Measurements from ENCODE around the gene ATMIN.

Gene ATMIN, protein sequence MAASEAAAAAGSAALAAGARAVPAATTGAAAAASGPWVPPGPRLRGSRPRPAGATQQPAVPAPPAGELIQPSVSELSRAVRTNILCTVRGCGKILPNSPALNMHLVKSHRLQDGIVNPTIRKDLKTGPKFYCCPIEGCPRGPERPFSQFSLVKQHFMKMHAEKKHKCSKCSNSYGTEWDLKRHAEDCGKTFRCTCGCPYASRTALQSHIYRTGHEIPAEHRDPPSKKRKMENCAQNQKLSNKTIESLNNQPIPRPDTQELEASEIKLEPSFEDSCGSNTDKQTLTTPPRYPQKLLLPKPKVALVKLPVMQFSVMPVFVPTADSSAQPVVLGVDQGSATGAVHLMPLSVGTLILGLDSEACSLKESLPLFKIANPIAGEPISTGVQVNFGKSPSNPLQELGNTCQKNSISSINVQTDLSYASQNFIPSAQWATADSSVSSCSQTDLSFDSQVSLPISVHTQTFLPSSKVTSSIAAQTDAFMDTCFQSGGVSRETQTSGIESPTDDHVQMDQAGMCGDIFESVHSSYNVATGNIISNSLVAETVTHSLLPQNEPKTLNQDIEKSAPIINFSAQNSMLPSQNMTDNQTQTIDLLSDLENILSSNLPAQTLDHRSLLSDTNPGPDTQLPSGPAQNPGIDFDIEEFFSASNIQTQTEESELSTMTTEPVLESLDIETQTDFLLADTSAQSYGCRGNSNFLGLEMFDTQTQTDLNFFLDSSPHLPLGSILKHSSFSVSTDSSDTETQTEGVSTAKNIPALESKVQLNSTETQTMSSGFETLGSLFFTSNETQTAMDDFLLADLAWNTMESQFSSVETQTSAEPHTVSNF

DNA sequence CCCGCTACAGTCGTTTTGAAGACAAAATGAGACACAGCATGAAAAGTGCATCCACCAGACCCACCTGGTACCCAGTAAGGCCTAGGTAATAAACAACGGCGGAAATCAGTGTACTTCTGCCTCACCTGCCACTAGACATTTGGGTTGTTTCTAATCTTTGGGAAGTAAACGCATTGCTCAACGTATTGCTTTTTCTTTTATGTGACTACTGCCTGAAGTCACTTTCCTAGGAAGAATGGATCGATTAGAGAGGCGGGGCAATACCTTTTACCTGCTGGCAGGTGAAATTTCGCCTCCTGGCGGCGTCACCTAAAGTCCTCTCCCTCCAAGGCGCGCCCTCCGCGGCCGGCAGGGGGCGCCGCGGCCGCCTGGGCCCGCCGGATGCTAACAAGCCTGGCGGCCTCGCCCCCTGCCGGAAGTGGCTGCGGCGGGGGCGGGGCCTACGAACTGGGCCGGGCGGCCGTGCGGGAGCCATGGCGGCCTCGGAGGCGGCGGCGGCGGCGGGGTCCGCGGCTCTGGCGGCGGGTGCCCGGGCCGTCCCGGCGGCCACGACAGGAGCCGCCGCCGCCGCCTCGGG, at the start of gene ATMIN:
TSS of gene ATMIN (plus strand) at position 445 of the 577 bp plus-strand sequence. CDS start at position 474, 29 bp downstream.
- Mint-ChIP-seq H3K36me3 (ENCODE audit: low read depth) (peaks cover 18% of the 10 kb centered on the region), H3K9me3 (no peaks in the 10 kb centered on the region), H3K4me1 (ENCODE audit: low read depth) (peaks cover 19% of the 10 kb centered on the region), H3K27me3 (ENCODE audit: low read depth) (no peaks in the 10 kb centered on the region), H3K27ac (peak within 1 kb of the TSS; percentile 49), H3K4me3 (peak within 1 kb of the TSS; percentile 82)

DNA sequence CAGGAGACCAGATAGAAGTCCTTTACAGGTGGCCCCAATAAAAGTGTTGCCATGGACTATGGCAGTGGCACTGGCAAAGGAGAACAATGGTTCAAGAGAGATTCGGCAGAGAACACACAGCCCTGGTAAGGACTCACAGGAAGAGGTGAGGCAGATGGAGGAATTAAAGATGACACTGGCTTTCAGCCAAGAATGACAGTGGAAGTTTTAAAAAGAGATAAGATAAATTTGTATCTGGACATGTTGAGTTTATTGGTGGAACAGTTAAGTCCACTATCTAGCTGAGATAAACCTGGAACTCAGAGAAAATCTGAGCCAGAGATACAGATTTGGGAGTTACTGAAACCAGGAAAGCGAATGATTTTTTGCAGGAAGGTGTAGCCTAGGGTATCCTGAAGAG, 49.1 kb upstream of the ATMIN start:
- no peaks in the 10 kb centered on the region for H3K9me3 Mint-ChIP-seq
- H3K27me3 Mint-ChIP-seq (ENCODE audit: low read depth) = no peaks in the 10 kb centered on the region
- peaks cover 16% of the 10 kb centered on the region for H3K36me3 Mint-ChIP-seq (ENCODE audit: low read depth)
- H3K27ac Mint-ChIP-seq = peak overlapping the region; percentile 22
- H3K4me3 Mint-ChIP-seq = no peak overlapping the region
- peaks cover 20% of the 10 kb centered on the region for H3K4me1 Mint-ChIP-seq (ENCODE audit: low read depth)

DNA sequence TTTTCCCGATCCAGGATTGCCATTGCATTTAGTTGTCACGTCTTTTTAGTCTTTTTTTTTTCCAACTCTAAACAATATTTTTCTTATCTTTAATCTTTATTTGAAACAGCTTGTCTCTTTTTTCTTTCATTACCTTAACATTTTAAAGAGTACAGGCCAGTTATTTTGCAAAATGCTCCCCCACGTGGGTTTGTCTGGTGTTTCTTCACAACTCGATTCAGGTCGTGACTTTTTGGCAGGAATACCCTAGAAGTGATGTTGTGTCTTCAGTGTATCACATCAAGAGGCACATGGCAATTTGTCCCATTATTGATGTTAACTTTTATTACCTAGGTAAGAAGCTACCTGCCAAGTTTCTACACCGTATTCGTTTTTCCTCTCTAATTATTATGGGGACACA, 46.9 kb upstream of the ATMIN start:
- Mint-ChIP-seq H3K9me3 (no peaks in the 10 kb centered on the region), H3K4me1 (ENCODE audit: low read depth) (peaks cover 28% of the 10 kb centered on the region), H3K36me3 (ENCODE audit: low read depth) (peaks cover 24% of the 10 kb centered on the region), H3K27me3 (ENCODE audit: low read depth) (no peaks in the 10 kb centered on the region), H3K27ac (no peak overlapping the region), H3K4me3 (no peak overlapping the region)

DNA sequence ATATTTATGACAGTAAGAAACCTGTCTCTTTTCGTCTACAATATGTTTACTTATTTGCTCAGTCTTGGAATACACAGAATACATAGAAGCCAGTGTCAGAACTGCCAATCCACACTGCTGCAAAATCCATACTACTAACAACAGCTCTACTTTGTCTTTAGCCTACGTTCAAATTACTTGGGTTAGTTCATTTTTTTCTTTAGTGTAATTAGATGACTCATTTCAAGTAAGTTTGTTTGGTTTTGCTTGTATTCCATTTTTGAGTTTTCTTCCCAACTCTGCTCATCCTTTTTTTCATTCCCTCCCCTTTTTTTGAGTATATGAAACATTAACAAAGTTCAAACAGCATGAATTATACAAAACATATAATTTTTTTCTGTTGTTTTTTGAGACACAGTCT, 45.8 kb upstream of the ATMIN start:
- H3K27ac Mint-ChIP-seq = no peak overlapping the region
- H3K4me3 Mint-ChIP-seq = no peak overlapping the region
- H3K36me3 Mint-ChIP-seq (ENCODE audit: low read depth) = peaks cover 29% of the 10 kb centered on the region
- no peaks in the 10 kb centered on the region for H3K27me3 Mint-ChIP-seq (ENCODE audit: low read depth)
- H3K9me3 Mint-ChIP-seq = no peaks in the 10 kb centered on the region
- peaks cover 35% of the 10 kb centered on the region for H3K4me1 Mint-ChIP-seq (ENCODE audit: low read depth)

DNA sequence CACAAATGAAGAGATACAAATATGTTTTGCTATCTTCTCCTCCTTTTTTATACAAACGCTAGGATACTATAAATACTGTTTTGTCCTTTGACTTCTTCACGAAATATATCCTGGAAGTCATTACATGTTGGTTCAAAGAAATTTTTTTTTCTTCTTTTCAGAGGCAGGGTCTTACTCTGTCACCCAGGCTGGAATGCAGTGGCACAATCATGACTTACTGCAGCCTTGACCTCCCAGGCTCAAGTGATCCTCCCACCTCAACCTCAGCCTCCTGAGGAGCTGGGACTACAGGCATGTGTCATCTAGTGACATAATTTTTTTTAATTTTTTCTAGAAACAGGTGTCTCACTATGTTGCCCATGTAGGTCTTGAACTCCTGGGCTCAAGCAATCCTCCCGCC, 45.1 kb upstream of the ATMIN start:
- no peak overlapping the region for H3K27ac Mint-ChIP-seq
- H3K4me3 Mint-ChIP-seq = no peak overlapping the region
- H3K36me3 Mint-ChIP-seq (ENCODE audit: low read depth) = peaks cover 29% of the 10 kb centered on the region
- H3K4me1 Mint-ChIP-seq (ENCODE audit: low read depth) = peaks cover 34% of the 10 kb centered on the region
- H3K27me3 Mint-ChIP-seq (ENCODE audit: low read depth) = no peaks in the 10 kb centered on the region
- H3K9me3 Mint-ChIP-seq = no peaks in the 10 kb centered on the region

DNA sequence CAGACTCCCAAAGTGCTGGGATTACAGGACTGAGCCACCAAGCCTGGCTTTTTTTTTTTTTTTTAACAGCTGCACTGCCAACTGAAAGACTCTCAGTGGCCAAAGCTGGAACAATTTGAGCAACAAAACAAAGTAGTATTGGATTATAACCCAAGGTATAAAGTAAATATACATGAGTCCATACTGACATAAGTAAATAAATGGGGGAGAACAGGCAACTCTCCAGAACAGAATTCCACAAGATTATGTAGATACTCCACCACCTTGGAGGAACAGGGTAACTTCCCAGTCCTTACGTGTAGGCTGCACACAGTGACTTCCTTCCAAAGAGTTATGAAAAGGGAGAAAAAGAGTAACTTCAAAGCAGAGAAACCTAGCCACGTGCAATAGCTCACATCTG, 44.7 kb upstream of the ATMIN start:
- Mint-ChIP-seq H3K4me1 (ENCODE audit: low read depth) (peaks cover 33% of the 10 kb centered on the region), H3K9me3 (no peaks in the 10 kb centered on the region), H3K36me3 (ENCODE audit: low read depth) (peaks cover 29% of the 10 kb centered on the region), H3K27me3 (ENCODE audit: low read depth) (no peaks in the 10 kb centered on the region), H3K27ac (no peak overlapping the region), H3K4me3 (no peak overlapping the region)

DNA sequence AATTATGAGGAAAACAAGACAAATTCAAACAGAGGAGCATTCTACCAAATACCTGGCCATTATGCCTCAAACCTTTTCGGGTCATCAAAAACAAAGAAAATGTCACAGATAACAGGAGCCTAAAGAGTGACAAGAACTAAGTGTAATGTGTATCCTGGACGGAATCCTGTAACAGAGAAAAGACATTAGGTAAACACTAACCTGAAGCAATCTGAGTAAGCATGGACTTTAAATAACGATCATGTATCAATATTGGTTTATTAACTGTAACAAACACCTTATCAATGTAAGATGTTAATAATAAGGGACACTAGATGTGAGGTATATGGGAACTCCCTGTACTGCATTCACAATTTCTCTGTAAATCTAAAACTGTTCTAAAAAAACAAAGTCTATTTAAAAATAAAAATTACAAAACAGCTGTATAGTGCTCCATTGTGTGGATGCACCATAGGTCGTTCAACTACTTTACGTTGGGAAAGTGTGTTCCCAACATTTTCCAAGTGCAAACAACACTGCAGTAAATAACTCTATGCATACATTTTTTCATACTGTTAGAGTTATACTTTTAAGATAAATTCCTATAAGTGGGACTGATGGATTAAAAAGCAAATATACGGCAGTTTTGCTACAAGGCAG, 43.7 kb upstream of the ATMIN start:
- no peak overlapping the region for H3K4me3 Mint-ChIP-seq
- H3K27me3 Mint-ChIP-seq (ENCODE audit: low read depth) = no peaks in the 10 kb centered on the region
- H3K27ac Mint-ChIP-seq = no peak overlapping the region
- H3K9me3 Mint-ChIP-seq = no peaks in the 10 kb centered on the region
- H3K4me1 Mint-ChIP-seq (ENCODE audit: low read depth) = peaks cover 32% of the 10 kb centered on the region
- peaks cover 24% of the 10 kb centered on the region for H3K36me3 Mint-ChIP-seq (ENCODE audit: low read depth)

DNA sequence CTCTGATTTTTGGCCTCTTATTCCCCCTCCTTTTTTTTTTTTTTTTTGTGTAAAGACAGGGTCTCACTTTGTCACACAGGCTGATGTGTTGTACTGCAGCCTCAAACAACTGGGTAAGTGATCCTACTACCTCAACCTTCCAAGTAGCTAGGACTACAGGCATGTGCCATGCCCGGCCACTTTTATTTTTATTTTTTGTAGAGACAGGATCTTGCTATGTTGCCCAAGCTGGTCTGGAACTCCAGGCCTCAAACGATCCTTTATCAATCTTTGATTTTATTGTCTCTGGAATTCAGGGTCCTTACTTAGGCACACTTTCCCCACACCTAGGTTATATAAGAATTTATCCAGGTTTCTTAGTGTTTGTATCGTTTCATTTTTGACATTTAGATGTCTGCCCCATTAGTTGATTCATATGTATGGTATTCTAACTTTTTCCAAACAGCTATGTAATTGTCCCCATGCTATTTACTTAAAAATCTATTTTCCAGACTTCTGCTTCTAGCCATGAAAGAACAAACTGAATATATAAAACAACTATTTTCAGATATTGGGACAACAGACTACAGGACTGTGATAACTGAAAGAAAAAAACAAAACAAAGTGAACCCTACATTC, 42.9 kb upstream of the ATMIN start:
- H3K36me3 Mint-ChIP-seq (ENCODE audit: low read depth) = peaks cover 21% of the 10 kb centered on the region
- H3K4me1 Mint-ChIP-seq (ENCODE audit: low read depth) = peaks cover 32% of the 10 kb centered on the region
- H3K9me3 Mint-ChIP-seq = no peaks in the 10 kb centered on the region
- H3K27me3 Mint-ChIP-seq (ENCODE audit: low read depth) = no peaks in the 10 kb centered on the region
- H3K4me3 Mint-ChIP-seq = no peak overlapping the region
- peak overlapping the region; percentile 27 for H3K27ac Mint-ChIP-seq

DNA sequence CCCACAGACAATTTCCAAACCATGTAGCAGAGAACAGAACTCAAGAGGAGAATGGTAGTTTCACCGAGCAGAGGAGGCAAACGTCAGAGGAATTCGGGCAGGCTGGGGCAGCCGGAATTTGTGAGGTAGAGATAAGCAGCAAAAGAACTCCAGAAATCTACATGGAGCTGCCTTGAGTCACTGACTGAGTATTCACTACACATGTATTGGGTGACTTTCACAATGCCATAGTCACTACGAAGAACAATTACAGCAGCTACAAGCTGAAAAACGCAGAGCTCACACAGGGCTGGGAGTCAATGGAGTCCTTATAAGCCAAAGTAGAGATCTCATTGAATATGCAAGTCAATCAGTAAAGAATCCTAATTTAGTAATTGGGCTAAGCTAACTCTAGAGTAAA, 42.3 kb upstream of the ATMIN start:
- H3K4me3 Mint-ChIP-seq = no peak overlapping the region
- no peaks in the 10 kb centered on the region for H3K27me3 Mint-ChIP-seq (ENCODE audit: low read depth)
- H3K27ac Mint-ChIP-seq = peak overlapping the region; percentile 27
- H3K9me3 Mint-ChIP-seq = no peaks in the 10 kb centered on the region
- peaks cover 35% of the 10 kb centered on the region for H3K4me1 Mint-ChIP-seq (ENCODE audit: low read depth)
- peaks cover 21% of the 10 kb centered on the region for H3K36me3 Mint-ChIP-seq (ENCODE audit: low read depth)

DNA sequence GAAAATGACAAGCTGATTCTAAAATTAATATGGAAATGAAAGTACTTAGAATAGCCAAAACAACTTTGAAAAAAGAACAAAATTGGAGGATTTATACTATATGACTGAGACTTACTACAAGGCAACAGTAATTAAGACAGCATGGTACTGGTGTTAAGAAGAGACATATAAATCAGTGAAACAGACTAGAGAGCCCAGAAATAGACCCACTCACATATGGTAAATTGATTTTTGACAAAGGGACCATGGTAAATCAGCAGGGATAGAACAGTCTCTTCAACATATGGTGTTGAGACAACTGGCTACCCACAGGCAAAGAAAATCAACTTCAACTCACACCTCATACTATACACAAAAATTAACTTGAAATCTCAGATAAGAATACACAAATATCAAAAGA, 41.8 kb upstream of the ATMIN start:
- Mint-ChIP-seq H3K4me1 (ENCODE audit: low read depth) (peaks cover 39% of the 10 kb centered on the region), H3K27me3 (ENCODE audit: low read depth) (no peaks in the 10 kb centered on the region), H3K4me3 (no peak overlapping the region), H3K27ac (peak overlapping the region; percentile 14), H3K9me3 (no peaks in the 10 kb centered on the region), H3K36me3 (ENCODE audit: low read depth) (peaks cover 23% of the 10 kb centered on the region)

DNA sequence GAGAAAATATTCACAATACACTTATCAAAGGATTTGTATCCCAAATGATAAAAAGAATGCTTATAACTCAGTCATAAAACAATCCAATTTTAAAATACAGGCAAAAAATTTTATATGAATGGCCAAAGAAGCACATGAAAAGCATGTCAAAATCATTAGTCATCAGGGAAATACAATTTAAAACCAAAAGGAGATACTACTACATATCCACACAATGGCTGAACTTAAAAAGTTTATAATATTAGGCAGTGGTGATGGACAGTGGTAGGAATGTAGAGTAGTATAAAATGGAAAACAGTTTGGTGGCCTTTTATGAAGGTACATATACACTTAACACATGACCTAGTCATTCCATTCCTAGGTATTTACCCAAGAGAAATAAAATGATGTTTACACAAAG, 41.2 kb upstream of the ATMIN start:
- peaks cover 28% of the 10 kb centered on the region for H3K36me3 Mint-ChIP-seq (ENCODE audit: low read depth)
- no peaks in the 10 kb centered on the region for H3K9me3 Mint-ChIP-seq
- no peaks in the 10 kb centered on the region for H3K27me3 Mint-ChIP-seq (ENCODE audit: low read depth)
- H3K4me1 Mint-ChIP-seq (ENCODE audit: low read depth) = peaks cover 46% of the 10 kb centered on the region
- H3K27ac Mint-ChIP-seq = no peak overlapping the region
- H3K4me3 Mint-ChIP-seq = no peak overlapping the region

DNA sequence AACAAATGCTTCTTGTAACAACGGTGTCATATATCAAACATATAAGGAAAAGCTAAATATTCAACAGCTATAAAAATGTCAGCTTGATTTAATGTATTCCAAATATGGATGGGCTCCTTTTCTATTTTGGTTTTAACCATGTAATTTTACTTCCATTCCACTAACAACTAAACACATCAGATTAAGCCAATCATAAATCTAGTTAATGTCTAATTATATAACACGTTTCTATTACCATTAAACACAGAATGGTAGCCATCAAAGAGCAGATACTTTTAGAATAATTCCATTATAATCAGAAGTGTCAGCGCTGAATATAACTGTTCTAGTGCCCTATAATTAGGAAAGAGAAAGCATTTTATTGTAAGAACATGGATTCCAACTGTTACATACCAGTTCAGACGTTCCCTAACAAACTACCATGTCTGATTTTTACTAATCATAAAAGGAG, 38.9 kb upstream of the ATMIN start:
- Mint-ChIP-seq H3K4me1 (ENCODE audit: low read depth) (peaks cover 48% of the 10 kb centered on the region), H3K36me3 (ENCODE audit: low read depth) (peaks cover 37% of the 10 kb centered on the region)

DNA sequence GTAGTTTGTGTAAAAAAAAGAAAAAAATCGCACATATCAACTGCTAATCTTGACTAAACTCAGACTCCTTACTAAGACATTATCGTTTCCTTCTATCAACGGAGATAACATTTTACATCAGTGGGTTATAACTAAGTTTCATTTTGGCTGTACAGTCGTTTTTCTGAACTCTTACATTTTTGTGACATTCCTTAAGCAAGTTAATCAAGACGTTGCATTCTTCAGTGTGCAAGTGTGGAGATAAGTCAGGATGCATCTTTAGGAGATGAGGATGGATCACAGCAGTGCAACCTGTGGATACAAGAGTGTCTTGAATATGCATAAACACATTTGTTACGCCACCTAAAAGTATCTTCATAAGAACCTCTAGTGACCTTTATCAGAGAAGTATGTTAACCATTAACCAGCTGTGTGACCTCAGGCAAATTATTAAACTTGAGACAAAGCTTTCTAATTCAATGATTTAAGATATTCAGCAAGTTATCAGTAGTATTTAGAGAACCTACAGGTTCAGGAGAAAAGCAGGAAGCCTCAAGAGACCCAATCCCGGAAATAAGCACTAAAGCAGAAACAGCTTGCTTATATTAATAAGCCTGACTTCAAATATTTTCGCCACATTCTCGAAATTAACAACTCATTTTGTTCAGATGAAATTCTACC, 38.4 kb upstream of the ATMIN start:
- Mint-ChIP-seq H3K36me3 (ENCODE audit: low read depth) (peaks cover 38% of the 10 kb centered on the region), H3K4me3 (peak overlapping the region; percentile 84), H3K4me1 (ENCODE audit: low read depth) (peaks cover 48% of the 10 kb centered on the region), H3K27ac (peak overlapping the region; percentile 91), H3K27me3 (ENCODE audit: low read depth) (no peaks in the 10 kb centered on the region), H3K9me3 (no peaks in the 10 kb centered on the region)

More for the DNA sequence above, 38.9 kb upstream of the ATMIN start:
- Mint-ChIP-seq H3K27ac (peak overlapping the region; percentile 91), H3K9me3 (no peaks in the 10 kb centered on the region), H3K27me3 (ENCODE audit: low read depth) (no peaks in the 10 kb centered on the region), H3K4me3 (peak overlapping the region; percentile 84)
